SIG-M5 treated with dmso at 0.1 percent for 504 hours (cell line): ENCODE measurements around the gene ACSL3.
A peak's percentile ranks its signal among the peaks of the same experiment; 100 is the strongest.
"Not testable (repeated sequence)": the region's sequence is repeated elsewhere in the genome, so short reads cannot be mapped to it uniquely, and the experiment has no call there.

Source experiments
- DNase-seq: peaks from one replicate; lab custom pipeline; 2025; ENCODE audit not compliant: unreplicated experiment; lab: John Stamatoyannopoulos, UW

Gene ACSL3

GRCh38 chr2:222907790-222908441 lies 47.1 kb downstream of the ACSL3 start:
- no peak for DNase-seq

GRCh38 chr2:222909286-222909685 lies 48.5 kb downstream of the ACSL3 start:
- DNase-seq: no peak

GRCh38 chr2:222912117-222912516 lies 51.3 kb downstream of the ACSL3 start:
- DNase-seq: peak; percentile 98

- DNase-seq: no peak
These were observed 51.9 kb downstream of the ACSL3 start for GRCh38 chr2:222912776-222913175.

GRCh38 chr2:222915092-222915957 lies 54.5 kb downstream of the ACSL3 start:
- DNase-seq: no peak

- no peak for DNase-seq
These were observed 55.7 kb downstream of the ACSL3 start for GRCh38 chr2:222916229-222917197.

- DNase-seq: not testable (repeated sequence)
These were observed 56.4 kb downstream of the ACSL3 start for GRCh38 chr2:222917212-222917611.

- no peak for DNase-seq
These were observed 59.1 kb downstream of the ACSL3 start for GRCh38 chr2:222919841-222920526.

GRCh38 chr2:222920657-222921186 lies 59.9 kb downstream of the ACSL3 start:
- DNase-seq: no peak

GRCh38 chr2:222922019-222922800 lies 61.4 kb downstream of the ACSL3 start:
- DNase-seq: no peak

- DNase-seq: no peak
These were observed 66.1 kb downstream of the ACSL3 start for GRCh38 chr2:222926915-222927314.

GRCh38 chr2:222927600-222927999 lies 66.8 kb downstream of the ACSL3 start:
- no peak for DNase-seq

- DNase-seq: no peak
These were observed 67.5 kb downstream of the ACSL3 start for GRCh38 chr2:222928335-222928734.

- DNase-seq: no peak
These were observed 70.0 kb downstream of the ACSL3 start for GRCh38 chr2:222930862-222931261.

GRCh38 chr2:222931659-222932058 lies 70.8 kb downstream of the ACSL3 start:
- DNase-seq: no peak

GRCh38 chr2:222933458-222933857 lies 72.6 kb downstream of the ACSL3 start:
- no peak for DNase-seq

- DNase-seq: no peak
These were observed 75.0 kb downstream of the ACSL3 start for GRCh38 chr2:222935688-222936298.

GRCh38 chr2:222936705-222937104 lies 75.9 kb downstream of the ACSL3 start:
- no peak for DNase-seq

GRCh38 chr2:222938327-222938726 lies 77.5 kb downstream of the ACSL3 start:
- no peak for DNase-seq
